Measurements from ENCODE around the gene ZBED1. TPM values are rescaled to one million over a fixed set of nuclear protein-coding genes. Genes with fewer than 3 reads are reported as not detected.
"Not testable (repeated sequence)": the region's sequence is repeated elsewhere in the genome, so short reads cannot be mapped to it uniquely, and the experiment has no call there.

The ZBED1 gene
- total RNA-seq, 1 donor from 2014 or later = 25.6 TPM

GRCh38 chrX:2539586-2539985 lies 38.8 kb upstream of the ZBED1 start:
- Histone ChIP-seq H3K27me3 (ENCODE audit: control insufficient read depth in 3 of 3, insufficient read depth in 3 of 3, low read length in 3 of 3) (peaks cover 2 to 7% (median 5%) of the 10 kb centered on the region in 3 donors), H3K4me3 (ENCODE audit: low read length in 3 of 3) (no peak overlapping the region), H3K4me1 (ENCODE audit: control insufficient read depth in 3 of 3, insufficient read depth in 3 of 3, low read length in 3 of 3) (no peaks in the 10 kb centered on the region), H3K9ac (ENCODE audit: low read depth in 1 of 3, low read length in 3 of 3) (no peak overlapping the region), H3K9me3 (ENCODE audit: control insufficient read depth in 3 of 3, low read length in 3 of 3) (no peaks in the 10 kb centered on the region), H3K27ac (ENCODE audit: low read depth, low read length) (no peak overlapping the region), H3K36me3 (ENCODE audit: control insufficient read depth in 3 of 3, insufficient read depth in 3 of 3, low read length in 3 of 3) (no peaks in the 10 kb centered on the region)

GRCh38 chrX:2538031-2538757 lies 37.4 kb upstream of the ZBED1 start:
- H3K9ac ChIP-seq (ENCODE audit: low read depth in 1 of 3, low read length in 3 of 3) = no peak overlapping the region
- H3K27me3 ChIP-seq (ENCODE audit: control insufficient read depth in 3 of 3, insufficient read depth in 3 of 3, low read length in 3 of 3) = peaks cover 2 to 7% (median 5%) of the 10 kb centered on the region in 3 donors
- no peak overlapping the region for H3K27ac ChIP-seq (ENCODE audit: low read depth, low read length)
- no peaks in the 10 kb centered on the region for H3K4me1 ChIP-seq (ENCODE audit: control insufficient read depth in 3 of 3, insufficient read depth in 3 of 3, low read length in 3 of 3)
- H3K36me3 ChIP-seq (ENCODE audit: control insufficient read depth in 3 of 3, insufficient read depth in 3 of 3, low read length in 3 of 3) = no peaks in the 10 kb centered on the region
- no peaks in the 10 kb centered on the region for H3K9me3 ChIP-seq (ENCODE audit: control insufficient read depth in 3 of 3, low read length in 3 of 3)
- no peak overlapping the region for H3K4me3 ChIP-seq (ENCODE audit: low read length in 3 of 3)

- H3K9ac ChIP-seq (ENCODE audit: low read depth in 1 of 3, low read length in 3 of 3) = no peak overlapping the region
- H3K4me1 ChIP-seq (ENCODE audit: control insufficient read depth in 3 of 3, insufficient read depth in 3 of 3, low read length in 3 of 3) = no peaks in the 10 kb centered on the region
- H3K36me3 ChIP-seq (ENCODE audit: control insufficient read depth in 3 of 3, insufficient read depth in 3 of 3, low read length in 3 of 3) = no peaks in the 10 kb centered on the region
- H3K9me3 ChIP-seq (ENCODE audit: control insufficient read depth in 3 of 3, low read length in 3 of 3) = no peaks in the 10 kb centered on the region
- H3K27ac ChIP-seq (ENCODE audit: low read depth, low read length) = no peak overlapping the region
- no peak overlapping the region for H3K4me3 ChIP-seq (ENCODE audit: low read length in 3 of 3)
- H3K27me3 ChIP-seq (ENCODE audit: control insufficient read depth in 3 of 3, insufficient read depth in 3 of 3, low read length in 3 of 3) = peaks cover 2 to 7% (median 5%) of the 10 kb centered on the region in 3 donors
Measured at GRCh38 chrX:2536974-2537373, 36.2 kb upstream of the ZBED1 start.

GRCh38 chrX:2536141-2536540 lies 35.4 kb upstream of the ZBED1 start:
- H3K9me3 ChIP-seq (ENCODE audit: control insufficient read depth in 3 of 3, low read length in 3 of 3) = no peaks in the 10 kb centered on the region
- peaks cover 2 to 7% (median 5%) of the 10 kb centered on the region in 3 donors for H3K27me3 ChIP-seq (ENCODE audit: control insufficient read depth in 3 of 3, insufficient read depth in 3 of 3, low read length in 3 of 3)
- no peaks in the 10 kb centered on the region for H3K4me1 ChIP-seq (ENCODE audit: control insufficient read depth in 3 of 3, insufficient read depth in 3 of 3, low read length in 3 of 3)
- H3K4me3 ChIP-seq (ENCODE audit: low read length in 3 of 3) = no peak overlapping the region
- H3K9ac ChIP-seq (ENCODE audit: low read depth in 1 of 3, low read length in 3 of 3) = no peak overlapping the region
- no peak overlapping the region for H3K27ac ChIP-seq (ENCODE audit: low read depth, low read length)
- H3K36me3 ChIP-seq (ENCODE audit: control insufficient read depth in 3 of 3, insufficient read depth in 3 of 3, low read length in 3 of 3) = no peaks in the 10 kb centered on the region

- H3K4me1 ChIP-seq (ENCODE audit: control insufficient read depth in 3 of 3, insufficient read depth in 3 of 3, low read length in 3 of 3); H3K36me3 ChIP-seq (ENCODE audit: control insufficient read depth in 3 of 3, insufficient read depth in 3 of 3, low read length in 3 of 3); H3K27ac ChIP-seq (ENCODE audit: low read depth, low read length); H3K27me3 ChIP-seq (ENCODE audit: control insufficient read depth in 3 of 3, insufficient read depth in 3 of 3, low read length in 3 of 3); H3K9me3 ChIP-seq (ENCODE audit: control insufficient read depth in 3 of 3, low read length in 3 of 3); H3K4me3 ChIP-seq (ENCODE audit: low read length in 3 of 3); H3K9ac ChIP-seq (ENCODE audit: low read depth in 1 of 3, low read length in 3 of 3): not testable (repeated sequence)
Measured at GRCh38 chrX:2534261-2535021, 33.7 kb upstream of the ZBED1 start.

GRCh38 chrX:2533424-2533823 lies 32.6 kb upstream of the ZBED1 start:
- Histone ChIP-seq H3K36me3 (ENCODE audit: control insufficient read depth in 3 of 3, insufficient read depth in 3 of 3, low read length in 3 of 3) (no peaks in the 10 kb centered on the region), H3K27me3 (ENCODE audit: control insufficient read depth in 3 of 3, insufficient read depth in 3 of 3, low read length in 3 of 3) (peaks cover 0 to 5% (median 3%) of the 10 kb centered on the region in 3 donors), H3K4me1 (ENCODE audit: control insufficient read depth in 3 of 3, insufficient read depth in 3 of 3, low read length in 3 of 3) (no peaks in the 10 kb centered on the region), H3K4me3 (ENCODE audit: low read length in 3 of 3) (no peak overlapping the region), H3K27ac (ENCODE audit: low read depth, low read length) (no peak overlapping the region), H3K9ac (ENCODE audit: low read depth in 1 of 3, low read length in 3 of 3) (no peak overlapping the region), H3K9me3 (ENCODE audit: control insufficient read depth in 3 of 3, low read length in 3 of 3) (no peaks in the 10 kb centered on the region)

- Histone ChIP-seq H3K36me3 (ENCODE audit: control insufficient read depth in 3 of 3, insufficient read depth in 3 of 3, low read length in 3 of 3) (no peaks in the 10 kb centered on the region), H3K4me1 (ENCODE audit: control insufficient read depth in 3 of 3, insufficient read depth in 3 of 3, low read length in 3 of 3) (no peaks in the 10 kb centered on the region), H3K9ac (ENCODE audit: low read depth in 1 of 3, low read length in 3 of 3) (no peak overlapping the region), H3K27me3 (ENCODE audit: control insufficient read depth in 3 of 3, insufficient read depth in 3 of 3, low read length in 3 of 3) (peaks cover 0 to 7% (median 3%) of the 10 kb centered on the region in 3 donors), H3K27ac (ENCODE audit: low read depth, low read length) (no peak overlapping the region), H3K4me3 (ENCODE audit: low read length in 3 of 3) (no peak overlapping the region), H3K9me3 (ENCODE audit: control insufficient read depth in 3 of 3, low read length in 3 of 3) (no peaks in the 10 kb centered on the region)
Measured at GRCh38 chrX:2526390-2526789, 25.6 kb upstream of the ZBED1 start.

GRCh38 chrX:2523911-2524310 lies 23.1 kb upstream of the ZBED1 start:
- Histone ChIP-seq H3K36me3 (ENCODE audit: control insufficient read depth in 3 of 3, insufficient read depth in 3 of 3, low read length in 3 of 3) (no peaks in the 10 kb centered on the region), H3K9ac (ENCODE audit: low read depth in 1 of 3, low read length in 3 of 3) (no peak overlapping the region), H3K27ac (ENCODE audit: low read depth, low read length) (no peak overlapping the region), H3K9me3 (ENCODE audit: control insufficient read depth in 3 of 3, low read length in 3 of 3) (no peaks in the 10 kb centered on the region), H3K4me3 (ENCODE audit: low read length in 3 of 3) (no peak overlapping the region), H3K27me3 (ENCODE audit: control insufficient read depth in 3 of 3, insufficient read depth in 3 of 3, low read length in 3 of 3) (peaks cover 0 to 7% (median 3%) of the 10 kb centered on the region in 3 donors), H3K4me1 (ENCODE audit: control insufficient read depth in 3 of 3, insufficient read depth in 3 of 3, low read length in 3 of 3) (no peaks in the 10 kb centered on the region)

- Histone ChIP-seq H3K4me1 (ENCODE audit: control insufficient read depth in 3 of 3, insufficient read depth in 3 of 3, low read length in 3 of 3) (no peaks in the 10 kb centered on the region), H3K27me3 (ENCODE audit: control insufficient read depth in 3 of 3, insufficient read depth in 3 of 3, low read length in 3 of 3) (peaks cover 0 to 7% (median 2%) of the 10 kb centered on the region in 3 donors), H3K27ac (ENCODE audit: low read depth, low read length) (peak overlapping the region; percentile 50), H3K9me3 (ENCODE audit: control insufficient read depth in 3 of 3, low read length in 3 of 3) (no peaks in the 10 kb centered on the region), H3K36me3 (ENCODE audit: control insufficient read depth in 3 of 3, insufficient read depth in 3 of 3, low read length in 3 of 3) (no peaks in the 10 kb centered on the region), H3K4me3 (ENCODE audit: low read length in 3 of 3) (no peak overlapping the region), H3K9ac (ENCODE audit: low read depth in 1 of 3, low read length in 3 of 3) (no peak overlapping the region)
Measured at GRCh38 chrX:2521927-2522386, 21.2 kb upstream of the ZBED1 start.

All from skeletal muscle tissue (tissue), 4 donors.